CD4-positive, alpha-beta T cell treated with Interferon gamma for 1 hour (primary cell): ENCODE measurements around the gene ARHGAP8.
"Not testable (repeated sequence)": the region's sequence is repeated elsewhere in the genome, so short reads cannot be mapped to it uniquely, and the experiment has no call there.

Experiments
- DNase-seq: peaks from one replicate; pipeline ENCODE4 v3.0.0-alpha.2; 2020

Gene ARHGAP8

DNA sequence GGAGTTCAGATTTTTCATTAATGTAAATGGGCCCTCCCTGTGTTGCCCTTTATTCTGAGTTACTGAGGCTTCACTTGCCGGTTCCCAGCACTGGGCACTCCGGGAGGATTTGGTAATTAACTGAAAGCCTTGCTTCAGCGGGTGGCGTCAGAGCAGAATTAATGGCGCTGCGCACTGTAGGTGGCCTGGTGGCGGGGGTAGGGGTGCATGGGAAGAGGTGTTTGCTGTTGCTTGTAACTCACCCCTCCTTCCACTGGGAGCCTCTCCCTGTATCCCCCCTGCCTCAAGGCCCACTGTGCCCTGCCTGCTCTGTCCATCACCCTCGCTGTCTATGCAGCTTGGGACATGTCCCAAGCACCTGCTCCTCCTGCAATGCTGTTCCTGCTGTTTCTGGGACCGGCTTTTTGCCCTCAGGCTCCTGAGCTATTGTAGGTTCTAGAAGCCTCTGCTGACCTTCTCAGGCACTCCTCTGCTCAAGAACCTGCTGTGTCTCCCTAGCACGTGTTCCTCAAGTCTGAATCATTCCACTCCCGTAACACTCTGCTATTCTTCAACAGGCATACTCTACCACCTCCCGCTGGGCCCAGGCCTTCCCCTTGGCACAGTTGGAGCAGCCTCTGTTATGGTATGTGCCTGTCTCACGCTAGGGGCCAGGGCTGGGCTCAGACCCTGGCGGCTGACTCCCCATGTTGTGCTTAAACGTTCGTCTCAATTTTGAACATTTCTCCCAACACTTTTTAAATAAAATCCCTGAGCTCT is 24.4 kb downstream of the ARHGAP8 start:
- DNase-seq = no peak

DNA sequence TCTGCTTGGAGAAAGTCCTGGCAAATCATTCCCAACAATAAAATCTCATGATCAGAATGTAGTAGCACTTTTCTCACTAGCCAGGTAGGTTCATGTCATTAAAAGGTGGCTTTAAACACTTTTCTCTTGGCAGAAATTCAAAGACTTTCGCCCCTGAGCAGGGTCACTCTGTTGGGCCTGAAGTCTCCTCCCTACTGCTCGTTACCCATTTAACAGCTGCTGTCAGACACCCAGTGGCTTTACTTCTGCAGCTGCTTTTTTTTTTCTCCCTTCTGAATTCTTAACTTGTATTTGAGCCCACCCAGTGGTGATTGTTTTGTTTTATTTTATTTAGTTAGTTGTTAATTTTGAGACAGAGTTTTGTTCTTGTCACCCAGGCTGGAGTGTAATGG is 25.0 kb downstream of the ARHGAP8 start:
- DNase-seq = no peak

DNA sequence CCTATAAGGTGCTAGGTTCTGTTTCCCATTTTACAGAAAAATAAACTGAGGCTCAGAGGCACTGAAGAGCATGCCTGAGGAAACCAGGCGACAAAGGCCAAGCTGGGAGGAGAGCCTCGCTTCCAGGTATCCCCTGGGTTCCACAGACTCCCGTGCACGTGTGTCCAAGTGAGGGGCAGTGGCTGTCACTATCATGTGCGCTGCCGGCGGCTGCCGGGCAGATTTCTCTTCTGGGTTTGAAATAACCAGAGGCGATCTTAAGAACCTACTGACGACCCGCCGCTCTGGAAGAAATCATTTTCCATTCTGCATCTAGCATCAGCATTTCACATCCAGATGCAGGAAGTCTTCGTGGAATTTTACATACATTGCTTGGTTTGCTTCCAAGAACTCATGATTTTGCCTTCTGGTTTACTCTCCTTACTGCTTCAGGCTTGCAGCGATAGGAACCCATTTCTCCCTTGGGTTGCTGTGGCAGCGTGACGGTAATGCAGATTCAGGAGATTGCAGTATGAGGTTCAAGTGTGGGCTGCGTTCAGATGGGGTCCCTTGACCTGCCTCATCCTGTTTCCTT is 28.6 kb downstream of the ARHGAP8 start:
- no peak for DNase-seq

DNA sequence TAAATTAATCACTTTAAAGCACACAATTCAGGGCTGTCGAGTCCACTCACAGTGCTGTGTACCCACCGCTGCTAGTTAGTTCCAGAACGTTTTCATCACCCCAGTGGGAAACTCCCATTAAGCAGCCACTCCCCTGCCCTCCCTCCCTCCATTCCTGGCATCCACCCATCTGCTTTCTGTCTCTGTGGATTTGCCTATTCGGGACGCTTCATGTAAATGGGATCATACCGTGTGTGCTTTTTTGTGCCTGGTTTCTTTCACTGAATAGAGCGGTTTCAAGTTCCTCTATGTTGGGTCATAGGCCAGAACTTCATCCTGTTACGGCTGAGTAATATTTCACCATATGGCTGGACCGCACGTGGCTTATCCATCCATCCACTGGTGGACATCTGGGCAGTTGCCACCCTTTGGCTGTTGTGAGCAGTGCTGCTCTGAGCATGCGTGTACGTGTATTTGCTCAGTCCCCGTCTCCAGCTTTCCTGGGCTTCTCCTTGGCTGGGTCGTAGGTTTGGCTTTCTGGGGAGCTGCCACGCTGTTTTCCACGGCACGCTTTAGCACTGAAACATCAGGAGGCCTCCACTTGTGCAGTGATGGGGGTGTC is 30.1 kb downstream of the ARHGAP8 start:
- no peak for DNase-seq

- DNase-seq = no peak
These were observed 30.7 kb downstream of the ARHGAP8 start for GRCh38 chr22:44783091-44783490.

DNA sequence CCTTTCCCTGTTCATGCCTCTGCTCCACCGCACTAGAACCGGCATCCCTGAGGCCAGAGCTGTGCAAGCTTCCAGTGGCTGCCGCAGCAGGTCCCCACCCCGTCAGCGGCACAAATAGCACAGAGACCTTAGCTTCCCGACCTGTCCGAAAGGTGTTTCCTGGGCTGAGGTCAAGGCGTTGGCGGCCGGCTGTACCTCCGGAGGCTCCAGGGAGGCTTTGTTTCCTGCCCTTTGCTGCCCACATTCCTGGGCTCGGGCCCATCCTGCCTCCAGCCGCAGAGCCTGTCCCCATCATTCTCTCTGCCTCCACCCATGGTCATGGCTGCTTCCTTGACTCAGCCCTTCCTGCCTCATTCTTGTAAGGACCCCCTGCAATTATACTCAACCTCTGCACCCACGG is 31.2 kb downstream of the ARHGAP8 start:
- DNase-seq = no peak

- DNase-seq = no peak
These were observed 33.8 kb downstream of the ARHGAP8 start for GRCh38 chr22:44786136-44786535.

DNA sequence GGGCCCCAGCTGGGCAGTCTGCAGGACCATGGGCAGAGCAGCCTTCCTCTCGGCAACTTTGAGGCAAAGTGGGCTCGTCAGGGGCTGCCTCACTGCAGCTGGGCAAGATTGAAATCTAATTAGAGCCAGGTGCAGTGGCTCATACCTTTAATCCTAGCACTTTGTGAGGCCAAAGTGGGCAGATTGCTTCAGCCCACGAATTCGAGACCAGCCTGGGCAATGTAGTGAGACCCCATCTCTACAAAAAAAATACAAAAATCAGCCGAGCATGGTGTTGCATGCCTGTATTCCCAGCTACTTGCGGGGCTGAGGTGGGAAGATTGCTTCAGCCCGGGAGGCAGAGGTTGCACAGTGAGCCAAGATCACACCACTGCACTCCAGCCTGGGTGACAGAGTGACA is 34.2 kb downstream of the ARHGAP8 start:
- no peak for DNase-seq

GRCh38 chr22:44787832-44788231 is 35.5 kb downstream of the ARHGAP8 start:
- DNase-seq = no peak

DNA sequence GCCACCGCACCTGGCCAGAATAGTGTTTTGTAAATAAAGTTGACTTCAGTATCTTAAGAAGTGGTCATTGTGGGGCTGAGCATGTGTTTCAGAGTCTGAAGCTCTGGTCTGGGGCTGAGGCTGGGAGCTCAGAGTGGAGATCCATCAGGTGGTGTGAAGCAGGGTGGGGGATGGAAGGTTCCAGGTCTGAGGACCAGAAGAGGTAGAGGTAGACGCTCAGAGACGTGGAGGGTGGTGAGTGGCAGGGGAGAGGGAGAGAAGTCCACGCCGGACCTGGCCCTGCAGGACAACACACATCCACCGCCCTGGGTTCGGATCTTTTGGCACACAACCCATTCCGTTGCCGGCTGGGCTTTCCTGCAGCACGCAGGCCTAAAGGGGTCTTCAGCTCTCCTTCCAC is 40.7 kb downstream of the ARHGAP8 start:
- DNase-seq = no peak

GRCh38 chr22:44793506-44794172 is 41.3 kb downstream of the ARHGAP8 start:
- no peak for DNase-seq

- DNase-seq = no peak
These were observed 43.6 kb downstream of the ARHGAP8 start for GRCh38 chr22:44795701-44796630.

DNA sequence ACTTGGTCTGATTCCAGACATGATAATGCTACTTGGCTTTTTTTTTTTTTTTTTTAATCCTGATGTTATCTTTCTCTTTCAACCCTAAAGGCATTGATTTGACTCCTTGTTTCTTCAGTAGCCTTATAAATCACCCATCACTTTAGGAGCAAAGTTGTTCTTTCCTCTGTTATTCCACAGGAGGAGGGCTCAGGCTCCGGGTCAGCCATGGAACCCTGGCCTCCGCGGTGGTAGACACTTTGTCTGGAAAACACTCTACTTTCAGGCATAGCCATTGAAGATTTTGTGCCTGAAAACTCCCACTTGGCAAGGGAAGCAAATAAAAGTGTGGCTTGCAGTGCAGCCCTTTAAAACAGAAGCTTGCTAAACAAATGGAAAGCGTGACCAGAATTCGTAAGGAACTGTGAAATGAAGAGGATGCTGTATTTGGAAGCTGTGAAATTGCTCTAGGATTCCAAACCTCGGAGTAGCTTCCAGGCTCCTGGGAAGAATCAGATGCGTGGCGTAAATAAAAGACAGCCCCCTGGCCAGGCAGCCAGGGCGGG is 44.9 kb downstream of the ARHGAP8 start:
- no peak for DNase-seq

GRCh38 chr22:44799077-44799945 is 46.9 kb downstream of the ARHGAP8 start:
- DNase-seq = no peak

DNA sequence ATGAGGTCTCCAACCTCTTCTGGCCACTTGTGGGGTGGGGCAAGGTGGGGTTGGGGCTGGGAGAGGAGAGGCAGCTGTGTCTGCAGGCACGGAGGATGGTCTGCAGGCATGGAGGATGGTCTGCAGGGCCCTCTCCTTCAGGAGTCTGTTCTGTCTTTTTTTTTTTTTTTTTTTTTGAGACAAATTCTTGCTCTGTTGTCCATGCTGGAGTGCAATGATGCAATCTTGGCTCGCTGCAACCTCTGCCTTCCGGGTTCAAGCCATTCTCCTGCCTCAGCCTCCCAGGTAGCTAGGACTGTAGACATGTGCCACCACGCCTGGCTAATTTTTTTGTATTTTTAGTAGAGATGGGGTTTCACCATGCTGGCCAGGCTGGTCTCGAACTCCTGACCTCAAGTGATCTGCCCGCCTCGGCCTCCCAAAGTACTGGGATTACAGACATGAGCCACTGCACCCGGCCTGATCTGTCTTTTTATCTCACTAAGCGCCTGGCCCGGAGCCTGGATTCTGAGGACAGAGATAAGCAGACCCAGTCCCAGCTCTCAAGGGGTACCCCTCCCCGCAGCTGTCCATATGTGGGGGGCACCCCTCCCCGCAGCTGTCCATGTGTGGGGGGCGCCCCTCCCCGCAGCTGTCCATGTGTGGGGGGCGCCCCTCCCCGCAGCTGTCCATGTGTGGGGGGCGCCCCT is 47.7 kb downstream of the ARHGAP8 start:
- DNase-seq = not testable (repeated sequence)

DNA sequence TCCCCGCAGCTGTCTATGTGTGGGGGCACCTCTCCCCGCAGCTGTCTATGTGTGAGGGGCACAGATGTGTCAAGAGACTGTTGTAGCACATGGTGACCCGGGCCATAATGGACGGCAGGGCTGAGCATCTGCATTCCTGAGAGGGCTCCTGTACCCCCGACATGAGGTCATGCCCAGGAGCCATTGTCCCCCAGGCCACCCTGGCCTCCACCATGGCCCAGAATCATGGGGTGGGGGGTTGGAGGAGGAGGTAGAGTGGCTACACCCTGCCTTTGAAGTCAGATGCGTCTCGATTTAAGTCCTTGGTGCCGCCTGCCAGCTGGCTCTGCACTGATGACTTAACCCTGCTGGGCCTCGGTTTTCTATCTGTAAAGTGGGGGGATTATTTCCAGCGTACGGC is 49.1 kb downstream of the ARHGAP8 start:
- no peak for DNase-seq

GRCh38 chr22:44802071-44802700 is 49.8 kb downstream of the ARHGAP8 start:
- no peak for DNase-seq

DNA sequence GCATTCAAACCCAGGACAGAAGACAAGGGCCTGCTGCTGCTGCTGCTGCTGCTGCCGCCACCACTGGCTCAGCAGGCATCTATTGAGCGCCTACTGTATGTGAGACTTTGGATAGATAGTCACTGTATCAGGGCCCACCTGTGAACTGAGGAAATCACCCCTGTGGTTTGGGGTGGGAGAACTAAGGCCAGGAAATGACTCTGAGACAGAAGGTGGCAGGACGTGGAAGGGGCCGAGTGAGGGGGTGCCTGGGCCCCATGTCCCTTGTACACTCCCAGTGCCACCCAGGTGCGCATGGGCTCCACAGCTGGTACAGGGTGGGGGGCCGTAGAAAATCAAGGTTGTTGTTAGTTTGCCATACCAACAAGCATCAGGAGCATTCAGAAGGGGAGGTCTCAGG is 50.6 kb downstream of the ARHGAP8 start:
- no peak for DNase-seq

GRCh38 chr22:44804327-44804726 is 52.0 kb downstream of the ARHGAP8 start:
- DNase-seq = no peak

- DNase-seq = no peak
These were observed 53.3 kb downstream of the ARHGAP8 start for GRCh38 chr22:44805711-44806110.
